ENCODE results near the gene SYT5.
A peak's percentile ranks its signal among the peaks of the same experiment; 100 is the strongest.

Gene SYT5

GRCh38 chr19:55223291-55224037, 43.4 kb upstream of the SYT5 start:
- peaks cover 17% of the 10 kb centered on the region for H3K36me3 ChIP-seq
- no peak overlapping the region for H3K27ac ChIP-seq
- no peak for DNase-seq
- no peaks in the 10 kb centered on the region for H3K27me3 ChIP-seq (ENCODE audit: insufficient read depth, low read depth, severe bottlenecking)
- H3K4me3 ChIP-seq (ENCODE audit: low read depth, low read length) = no peak overlapping the region
- peaks cover 6% of the 10 kb centered on the region for H3K9me3 ChIP-seq (ENCODE audit: severe bottlenecking)
- TF ChIP-seq, protein P1, sequence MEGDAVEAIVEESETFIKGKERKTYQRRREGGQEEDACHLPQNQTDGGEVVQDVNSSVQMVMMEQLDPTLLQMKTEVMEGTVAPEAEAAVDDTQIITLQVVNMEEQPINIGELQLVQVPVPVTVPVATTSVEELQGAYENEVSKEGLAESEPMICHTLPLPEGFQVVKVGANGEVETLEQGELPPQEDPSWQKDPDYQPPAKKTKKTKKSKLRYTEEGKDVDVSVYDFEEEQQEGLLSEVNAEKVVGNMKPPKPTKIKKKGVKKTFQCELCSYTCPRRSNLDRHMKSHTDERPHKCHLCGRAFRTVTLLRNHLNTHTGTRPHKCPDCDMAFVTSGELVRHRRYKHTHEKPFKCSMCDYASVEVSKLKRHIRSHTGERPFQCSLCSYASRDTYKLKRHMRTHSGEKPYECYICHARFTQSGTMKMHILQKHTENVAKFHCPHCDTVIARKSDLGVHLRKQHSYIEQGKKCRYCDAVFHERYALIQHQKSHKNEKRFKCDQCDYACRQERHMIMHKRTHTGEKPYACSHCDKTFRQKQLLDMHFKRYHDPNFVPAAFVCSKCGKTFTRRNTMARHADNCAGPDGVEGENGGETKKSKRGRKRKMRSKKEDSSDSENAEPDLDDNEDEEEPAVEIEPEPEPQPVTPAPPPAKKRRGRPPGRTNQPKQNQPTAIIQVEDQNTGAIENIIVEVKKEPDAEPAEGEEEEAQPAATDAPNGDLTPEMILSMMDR (IDR thresholded peaks at IDR 0.05; ENCODE audit: low read depth, low read length) = no peak

GRCh38 chr19:55220525-55220924, 40.4 kb upstream of the SYT5 start:
- Histone ChIP-seq H3K27me3 (ENCODE audit: insufficient read depth, low read depth, severe bottlenecking) (no peaks in the 10 kb centered on the region), H3K27ac (no peak overlapping the region), H3K4me3 (ENCODE audit: low read depth, low read length) (no peak overlapping the region), H3K36me3 (peaks cover 5% of the 10 kb centered on the region; the same call in 1 of the 2 replicates), H3K9me3 (ENCODE audit: severe bottlenecking) (peaks cover 12% of the 10 kb centered on the region)
- DNase-seq = no peak
- TF ChIP-seq, protein P1 (IDR thresholded peaks at IDR 0.05; ENCODE audit: low read depth, low read length) = no peak

DNA sequence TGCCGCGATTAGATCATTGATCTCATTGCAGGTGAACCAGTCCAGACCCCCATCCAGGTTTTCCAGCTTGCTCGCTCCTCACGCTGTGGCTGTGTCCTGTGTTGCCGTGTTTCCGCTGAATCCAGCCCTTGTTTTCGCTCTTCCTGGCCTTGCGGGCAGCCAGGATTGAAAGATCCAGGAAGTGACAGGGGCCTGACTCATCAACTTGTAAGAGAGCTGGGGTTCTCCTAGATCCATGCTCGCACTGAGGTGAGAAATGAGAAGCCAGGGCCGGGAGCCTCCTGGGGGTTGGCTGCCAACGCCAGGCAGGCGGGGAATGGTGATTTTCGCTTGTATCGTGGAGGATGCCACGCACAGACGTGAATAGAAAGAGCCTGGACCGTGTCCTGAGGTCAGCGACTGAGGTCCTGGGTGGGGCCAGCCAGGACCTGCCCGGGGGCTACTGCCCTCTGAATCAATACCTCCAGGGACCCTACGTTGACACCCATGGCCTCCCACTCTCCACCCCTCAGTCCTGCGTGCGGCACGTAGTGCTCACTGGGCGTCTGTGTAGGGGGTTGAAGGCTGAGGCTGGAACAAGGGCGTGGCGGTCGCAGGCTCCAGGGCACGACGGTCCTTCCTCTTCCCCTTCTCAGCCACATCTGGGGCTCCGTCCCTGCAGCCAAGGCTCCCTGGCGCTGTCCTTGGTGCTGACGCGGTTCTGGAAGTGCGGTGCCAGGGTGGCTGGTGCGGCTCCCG, 36.5 kb upstream of the SYT5 start:
- H3K27me3 ChIP-seq (ENCODE audit: insufficient read depth, low read depth, severe bottlenecking) = no peaks in the 10 kb centered on the region
- H3K36me3 ChIP-seq = peaks cover 5% of the 10 kb centered on the region; the same call in 1 of the 2 replicates
- peak; percentile 94 for DNase-seq
- peak overlapping the region; percentile 69 for H3K4me3 ChIP-seq (ENCODE audit: low read depth, low read length)
- TF ChIP-seq, protein P1 (IDR thresholded peaks at IDR 0.05; ENCODE audit: low read depth, low read length) = no peak
- peak overlapping the region; percentile 91 for H3K27ac ChIP-seq
- H3K9me3 ChIP-seq (ENCODE audit: severe bottlenecking) = peaks cover 28% of the 10 kb centered on the region

- TF ChIP-seq, protein P1 (IDR thresholded peaks at IDR 0.05; ENCODE audit: low read depth, low read length) = no peak
- H3K27ac ChIP-seq = no peak overlapping the region
- DNase-seq = no peak
- H3K4me3 ChIP-seq (ENCODE audit: low read depth, low read length) = no peak overlapping the region
- H3K9me3 ChIP-seq (ENCODE audit: severe bottlenecking) = peaks cover 22% of the 10 kb centered on the region
- no peaks in the 10 kb centered on the region for H3K36me3 ChIP-seq
- no peaks in the 10 kb centered on the region for H3K27me3 ChIP-seq (ENCODE audit: insufficient read depth, low read depth, severe bottlenecking)
Measured at GRCh38 chr19:55213547-55213946, 33.5 kb upstream of the SYT5 start.

- DNase-seq = no peak
- H3K4me3 ChIP-seq (ENCODE audit: low read depth, low read length) = no peak overlapping the region
- H3K36me3 ChIP-seq = no peaks in the 10 kb centered on the region
- TF ChIP-seq, protein P1 (IDR thresholded peaks at IDR 0.05; ENCODE audit: low read depth, low read length) = peak; percentile 20; the same call in 1 of the 2 replicates
- H3K27me3 ChIP-seq (ENCODE audit: insufficient read depth, low read depth, severe bottlenecking) = no peaks in the 10 kb centered on the region
- no peak overlapping the region for H3K27ac ChIP-seq
- peaks cover 22% of the 10 kb centered on the region for H3K9me3 ChIP-seq (ENCODE audit: severe bottlenecking)
Measured at GRCh38 chr19:55212447-55212846, 32.4 kb upstream of the SYT5 start.
